ENCODE results near the gene PSAPL1. TPM values are rescaled to one million over a fixed set of nuclear protein-coding genes. Genes with fewer than 3 reads are reported as not detected.

Gene PSAPL1
- total RNA-seq, 1 experiment from 2014 or later, result not detected

DNA sequence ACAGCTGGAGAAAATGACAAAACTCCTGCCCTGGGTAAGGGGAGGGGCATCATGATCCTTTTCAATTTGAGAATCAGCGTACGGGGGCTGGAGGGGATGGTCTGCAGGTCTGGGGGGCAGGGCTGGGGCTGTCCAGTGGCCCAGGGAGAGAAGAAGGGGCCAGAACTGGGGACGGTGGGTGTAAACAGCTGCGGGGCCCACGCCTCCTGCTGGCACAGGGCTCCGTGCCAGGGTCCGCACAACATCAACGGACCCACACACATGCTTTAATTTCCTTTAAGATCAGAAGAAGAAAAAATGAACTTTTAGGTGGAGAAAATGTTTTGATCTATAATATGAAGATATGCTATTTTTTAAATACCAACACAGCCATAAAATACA is 52.1 kb downstream of the PSAPL1 start:
- intact Hi-C loops (cut with micrococcal nuclease; ENCODE audit: unreplicated experiment), result no loop called here

DNA sequence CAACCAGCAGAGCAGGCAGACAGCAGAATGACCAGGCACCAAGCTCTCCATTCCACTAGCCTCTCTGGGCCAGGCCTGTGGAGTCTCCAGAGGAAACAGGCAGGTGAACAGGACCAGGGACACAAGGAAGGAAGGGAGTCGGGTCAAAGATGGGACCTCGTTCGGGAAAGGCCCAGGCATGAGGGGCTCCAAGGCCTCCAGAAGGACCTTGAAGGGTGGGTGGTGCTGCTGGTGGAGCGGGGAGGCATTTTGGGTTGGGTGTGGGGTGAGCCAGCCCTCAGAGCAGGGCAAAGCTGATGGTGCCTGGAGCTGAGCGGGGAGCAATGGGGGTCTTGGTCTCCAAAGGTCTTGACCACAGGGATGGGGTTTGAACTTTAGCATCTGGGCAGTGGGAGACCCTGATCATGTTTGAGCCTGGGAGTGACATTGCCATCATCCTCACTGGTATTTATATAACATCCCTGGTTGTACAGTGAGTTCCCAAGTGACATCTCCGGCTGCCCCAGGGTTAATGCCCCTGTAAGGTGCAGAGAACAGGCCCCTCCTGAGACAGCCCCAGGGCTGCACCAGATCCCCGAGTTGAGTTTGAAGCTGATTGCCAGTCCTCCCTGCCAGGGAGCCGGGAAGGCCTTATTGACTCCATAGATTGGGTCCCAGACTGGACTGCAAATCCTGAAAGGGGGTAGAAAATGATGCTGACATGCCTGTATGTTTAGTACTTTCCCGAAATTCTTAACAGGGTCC is 52.7 kb downstream of the PSAPL1 start:
- ATAC-seq (no peak), DNase-seq (ENCODE audit: low read depth, low spot score) (no peak)
- TF ChIP-seq SIN3A (IDR thresholded peaks at IDR 0.05; ENCODE audit: borderline replicate concordance, insufficient read depth, low read depth, low read length) (no peak), POLR2AphosphoS5 (IDR thresholded peaks at IDR 0.05; ENCODE audit: low read depth, low read length) (no peak), TCF7L2 (IDR thresholded peaks at IDR 0.05; ENCODE audit: low read depth, low read length) (no peak)
- TF ChIP-seq, protein P1, sequence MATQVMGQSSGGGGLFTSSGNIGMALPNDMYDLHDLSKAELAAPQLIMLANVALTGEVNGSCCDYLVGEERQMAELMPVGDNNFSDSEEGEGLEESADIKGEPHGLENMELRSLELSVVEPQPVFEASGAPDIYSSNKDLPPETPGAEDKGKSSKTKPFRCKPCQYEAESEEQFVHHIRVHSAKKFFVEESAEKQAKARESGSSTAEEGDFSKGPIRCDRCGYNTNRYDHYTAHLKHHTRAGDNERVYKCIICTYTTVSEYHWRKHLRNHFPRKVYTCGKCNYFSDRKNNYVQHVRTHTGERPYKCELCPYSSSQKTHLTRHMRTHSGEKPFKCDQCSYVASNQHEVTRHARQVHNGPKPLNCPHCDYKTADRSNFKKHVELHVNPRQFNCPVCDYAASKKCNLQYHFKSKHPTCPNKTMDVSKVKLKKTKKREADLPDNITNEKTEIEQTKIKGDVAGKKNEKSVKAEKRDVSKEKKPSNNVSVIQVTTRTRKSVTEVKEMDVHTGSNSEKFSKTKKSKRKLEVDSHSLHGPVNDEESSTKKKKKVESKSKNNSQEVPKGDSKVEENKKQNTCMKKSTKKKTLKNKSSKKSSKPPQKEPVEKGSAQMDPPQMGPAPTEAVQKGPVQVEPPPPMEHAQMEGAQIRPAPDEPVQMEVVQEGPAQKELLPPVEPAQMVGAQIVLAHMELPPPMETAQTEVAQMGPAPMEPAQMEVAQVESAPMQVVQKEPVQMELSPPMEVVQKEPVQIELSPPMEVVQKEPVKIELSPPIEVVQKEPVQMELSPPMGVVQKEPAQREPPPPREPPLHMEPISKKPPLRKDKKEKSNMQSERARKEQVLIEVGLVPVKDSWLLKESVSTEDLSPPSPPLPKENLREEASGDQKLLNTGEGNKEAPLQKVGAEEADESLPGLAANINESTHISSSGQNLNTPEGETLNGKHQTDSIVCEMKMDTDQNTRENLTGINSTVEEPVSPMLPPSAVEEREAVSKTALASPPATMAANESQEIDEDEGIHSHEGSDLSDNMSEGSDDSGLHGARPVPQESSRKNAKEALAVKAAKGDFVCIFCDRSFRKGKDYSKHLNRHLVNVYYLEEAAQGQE (IDR thresholded peaks at IDR 0.05; ENCODE audit: insufficient read depth in 1 of 2, low read depth in 2 of 2, low read length in 1 of 2), result no peak
- TF ChIP-seq, protein P2, sequence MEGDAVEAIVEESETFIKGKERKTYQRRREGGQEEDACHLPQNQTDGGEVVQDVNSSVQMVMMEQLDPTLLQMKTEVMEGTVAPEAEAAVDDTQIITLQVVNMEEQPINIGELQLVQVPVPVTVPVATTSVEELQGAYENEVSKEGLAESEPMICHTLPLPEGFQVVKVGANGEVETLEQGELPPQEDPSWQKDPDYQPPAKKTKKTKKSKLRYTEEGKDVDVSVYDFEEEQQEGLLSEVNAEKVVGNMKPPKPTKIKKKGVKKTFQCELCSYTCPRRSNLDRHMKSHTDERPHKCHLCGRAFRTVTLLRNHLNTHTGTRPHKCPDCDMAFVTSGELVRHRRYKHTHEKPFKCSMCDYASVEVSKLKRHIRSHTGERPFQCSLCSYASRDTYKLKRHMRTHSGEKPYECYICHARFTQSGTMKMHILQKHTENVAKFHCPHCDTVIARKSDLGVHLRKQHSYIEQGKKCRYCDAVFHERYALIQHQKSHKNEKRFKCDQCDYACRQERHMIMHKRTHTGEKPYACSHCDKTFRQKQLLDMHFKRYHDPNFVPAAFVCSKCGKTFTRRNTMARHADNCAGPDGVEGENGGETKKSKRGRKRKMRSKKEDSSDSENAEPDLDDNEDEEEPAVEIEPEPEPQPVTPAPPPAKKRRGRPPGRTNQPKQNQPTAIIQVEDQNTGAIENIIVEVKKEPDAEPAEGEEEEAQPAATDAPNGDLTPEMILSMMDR (IDR thresholded peaks at IDR 0.05), result no peak
- Histone ChIP-seq H3K27ac (ENCODE audit: low read length) (no peak overlapping the region), H3K27me3 (ENCODE audit: control insufficient read depth, insufficient read depth, low read length) (no peaks in the 10 kb centered on the region), H3K9me3 (ENCODE audit: control insufficient read depth, insufficient read depth, low read depth, low read length) (no peaks in the 10 kb centered on the region), H3K4me1 (ENCODE audit: control insufficient read depth, insufficient read depth, low read length) (no peaks in the 10 kb centered on the region), H3K4me3 (ENCODE audit: low read depth in 2 of 2, low read length in 2 of 2) (no peak overlapping the region), H3K36me3 (ENCODE audit: control insufficient read depth, insufficient read depth, low read length) (no peaks in the 10 kb centered on the region)
- ChIA-PET CTCF (no interaction called here), POLR2A (no interaction called here)
- intact Hi-C loops (cut with micrococcal nuclease; ENCODE audit: unreplicated experiment) (no loop called here), in situ Hi-C loops (cut with HindIII; ENCODE audit: low pct_unique_long_range_greater_than_20kb, low sequenced_read_pairs) (no loop called here)
- no TSS peak for BruUV-seq (replicated peaks)

More for the DNA sequence above, 52.1 kb downstream of the PSAPL1 start:
- TF ChIP-seq, protein P2 (IDR thresholded peaks at IDR 0.05), result no peak
- no peak for TF ChIP-seq TCF7L2 (IDR thresholded peaks at IDR 0.05; ENCODE audit: low read depth, low read length)
- TF ChIP-seq, protein P1 (IDR thresholded peaks at IDR 0.05; ENCODE audit: insufficient read depth in 1 of 2, low read depth in 2 of 2, low read length in 1 of 2), result no peak
- Histone ChIP-seq H3K27ac (ENCODE audit: low read length) (no peak overlapping the region), H3K9me3 (ENCODE audit: control insufficient read depth, insufficient read depth, low read depth, low read length) (no peaks in the 10 kb centered on the region), H3K27me3 (ENCODE audit: control insufficient read depth, insufficient read depth, low read length) (no peaks in the 10 kb centered on the region), H3K4me3 (ENCODE audit: low read depth in 2 of 2, low read length in 2 of 2) (no peak overlapping the region), H3K36me3 (ENCODE audit: control insufficient read depth, insufficient read depth, low read length) (no peaks in the 10 kb centered on the region), H3K4me1 (ENCODE audit: control insufficient read depth, insufficient read depth, low read length) (no peaks in the 10 kb centered on the region)
- DNase-seq (ENCODE audit: low read depth, low spot score), result no peak
- ChIA-PET POLR2A (no interaction called here), CTCF (no interaction called here)
- ATAC-seq, result no peak
- in situ Hi-C loops (cut with HindIII; ENCODE audit: low pct_unique_long_range_greater_than_20kb, low sequenced_read_pairs), result no loop called here
- BruUV-seq (replicated peaks), result no TSS peak
